Endometrial microvascular endothelial cells (primary cell): ENCODE measurements around the gene ELMO2. TPM values are rescaled to one million over a fixed set of nuclear protein-coding genes. Genes with fewer than 3 reads are reported as not detected.

Experiments
- in situ Hi-C: cut with HindIII; loops from 2 replicates; pipeline ENCODE4 v1.10.0; 2017; ENCODE audit warnings: low sequenced_read_pairs, low pct_unique_long_range_greater_than_20kb; ENCODE audit errors: inconsistent ontology term
- total RNA-seq: library from RNA; depleted of rRNA; stranded (reverse); fragments of >200 nt; gene quantifications from one replicate; pipeline ENCODE4 v1.2.3, GENCODE V29; 2015; ENCODE audit errors: inconsistent ontology term

ELMO2 gene
- total RNA-seq, 1 donor from 2014 or later = 41.7 TPM

DNA sequence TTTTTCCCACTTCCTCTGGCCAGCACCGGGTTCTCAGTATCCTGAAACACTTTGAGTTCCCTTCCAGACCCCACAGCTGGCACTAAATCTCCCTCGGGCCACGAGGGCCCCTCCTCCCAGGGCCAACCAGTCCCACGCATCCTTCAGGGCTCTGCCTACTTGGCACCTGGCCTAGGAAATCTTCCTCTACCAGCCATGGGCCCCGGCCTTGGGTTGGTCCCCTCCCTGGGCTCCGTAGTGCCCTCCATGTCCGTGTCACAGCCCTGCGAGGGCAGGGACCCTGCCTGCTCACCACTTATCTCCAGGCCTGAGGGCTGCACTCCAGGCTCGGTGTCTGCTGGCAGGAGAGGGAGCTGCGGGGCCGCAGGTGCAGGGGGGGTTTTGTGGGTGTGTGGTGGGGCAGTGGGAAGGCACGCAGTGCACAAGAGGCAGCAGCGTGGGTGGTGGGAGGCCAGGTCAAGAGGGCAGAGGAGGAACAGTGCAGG is 49.3 kb downstream of the ELMO2 start:
- in situ Hi-C loops = no loop called here

DNA sequence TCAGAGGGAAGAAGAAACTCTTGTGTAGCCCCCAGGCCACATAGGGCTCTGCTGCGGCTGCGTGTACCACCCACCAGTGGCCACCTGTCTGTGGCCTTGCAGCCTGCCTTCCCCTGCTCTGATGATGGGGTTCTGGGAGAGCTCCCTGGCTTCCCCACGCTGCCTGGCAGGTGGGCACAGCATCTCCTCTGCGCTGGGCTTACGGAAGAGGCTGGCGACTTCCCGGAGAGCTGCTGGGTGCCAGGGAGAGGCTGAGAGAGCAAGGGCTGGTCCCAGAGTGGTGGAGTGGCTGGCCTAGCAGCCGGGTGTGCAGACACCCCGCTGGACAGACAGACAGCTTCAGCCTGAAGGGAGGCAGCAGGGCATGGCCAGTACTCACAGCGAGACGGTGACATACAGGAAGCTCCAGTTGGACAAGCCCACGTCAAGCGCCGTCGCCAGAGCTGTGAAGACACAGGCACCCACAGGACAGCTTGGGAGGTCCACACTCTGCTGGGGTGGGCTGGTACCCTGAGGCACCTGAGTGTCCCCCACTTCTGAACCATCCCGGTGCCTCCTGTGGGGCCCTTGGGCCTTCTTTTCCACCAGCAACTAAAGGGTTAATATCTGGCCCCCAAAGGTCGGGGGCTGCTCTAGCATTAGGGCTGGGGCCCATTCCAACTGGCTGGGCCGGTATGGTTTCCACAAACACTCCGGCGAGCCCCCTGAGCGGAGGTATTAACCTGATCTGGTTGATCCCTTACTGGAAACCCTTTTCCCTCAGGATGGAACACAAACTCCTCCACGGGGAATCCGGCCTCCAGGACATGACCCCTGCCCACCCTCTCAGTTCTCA is 50.0 kb downstream of the ELMO2 start:
- in situ Hi-C loops = no loop called here

DNA sequence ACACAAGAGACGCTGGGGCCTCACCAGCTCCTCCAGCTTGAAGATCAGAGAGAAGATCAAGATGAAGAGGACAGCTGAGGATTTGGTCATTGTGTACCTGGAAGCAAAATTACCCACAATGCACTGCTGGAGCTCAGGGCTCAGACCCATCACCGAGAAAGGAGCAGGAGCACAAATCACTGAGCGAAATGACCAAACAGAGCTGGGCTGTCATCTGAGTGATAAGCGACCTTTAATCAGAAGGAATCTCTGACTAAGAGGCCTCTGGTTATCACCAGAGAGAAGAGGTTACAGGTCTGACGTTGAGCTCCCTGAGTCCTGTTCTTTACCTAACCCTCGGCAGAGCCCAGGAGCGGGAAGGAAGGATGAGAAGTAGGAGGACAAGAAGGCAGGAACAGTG is 50.6 kb downstream of the ELMO2 start:
- in situ Hi-C loops = no loop called here

DNA sequence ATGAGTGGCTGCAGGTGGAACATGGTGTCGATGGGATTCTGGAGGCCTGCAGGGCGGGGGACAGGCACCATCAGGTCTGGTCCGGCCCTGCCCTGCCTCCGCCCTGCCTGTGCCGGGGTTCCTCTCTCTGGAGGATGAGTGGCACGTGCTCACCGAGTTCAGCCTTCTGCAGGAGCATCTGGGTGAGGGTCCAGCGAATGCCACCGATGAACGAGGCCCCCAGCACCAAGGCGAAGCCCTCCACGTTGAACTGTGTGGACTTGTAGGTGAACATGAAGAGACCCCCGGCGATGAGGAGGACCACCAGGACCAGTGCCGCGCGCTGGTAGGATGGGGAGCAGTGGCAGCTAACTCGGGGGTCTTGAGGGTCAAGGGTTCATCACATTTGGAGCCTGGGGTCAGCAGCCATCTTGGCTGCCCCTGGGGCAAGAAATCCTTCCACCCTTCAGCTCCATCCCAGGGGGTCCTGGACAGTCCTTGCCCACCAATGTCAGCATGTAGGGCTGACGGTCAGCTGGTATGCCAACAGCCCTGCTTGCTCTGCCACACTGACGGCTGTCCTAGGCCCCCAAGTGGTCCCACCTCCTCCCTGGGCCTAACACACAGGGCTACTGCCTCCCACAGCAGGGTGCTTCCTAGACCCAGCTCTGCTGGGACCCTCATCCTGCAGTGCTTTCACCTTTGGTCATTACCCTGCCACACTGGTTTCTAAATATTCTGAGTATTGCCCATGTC is 51.3 kb downstream of the ELMO2 start:
- in situ Hi-C loops = no loop called here

DNA sequence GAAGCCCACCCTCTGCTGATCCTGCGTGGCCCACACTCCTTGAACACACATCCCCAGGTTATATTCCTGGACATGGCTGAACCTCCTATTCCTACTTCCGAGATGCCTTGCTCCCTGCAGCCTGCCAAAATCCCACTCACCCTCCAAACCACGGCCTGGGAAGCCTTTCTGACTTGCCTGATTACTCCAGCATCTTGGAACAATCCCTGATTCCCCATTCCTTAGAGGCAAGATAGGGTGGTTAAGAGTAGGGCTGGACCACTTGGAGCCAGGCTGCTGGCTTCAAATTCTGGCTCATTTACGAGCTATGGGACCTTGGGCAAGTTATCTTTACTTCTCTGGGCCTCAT is 52.2 kb downstream of the ELMO2 start:
- in situ Hi-C loops = no loop called here

DNA sequence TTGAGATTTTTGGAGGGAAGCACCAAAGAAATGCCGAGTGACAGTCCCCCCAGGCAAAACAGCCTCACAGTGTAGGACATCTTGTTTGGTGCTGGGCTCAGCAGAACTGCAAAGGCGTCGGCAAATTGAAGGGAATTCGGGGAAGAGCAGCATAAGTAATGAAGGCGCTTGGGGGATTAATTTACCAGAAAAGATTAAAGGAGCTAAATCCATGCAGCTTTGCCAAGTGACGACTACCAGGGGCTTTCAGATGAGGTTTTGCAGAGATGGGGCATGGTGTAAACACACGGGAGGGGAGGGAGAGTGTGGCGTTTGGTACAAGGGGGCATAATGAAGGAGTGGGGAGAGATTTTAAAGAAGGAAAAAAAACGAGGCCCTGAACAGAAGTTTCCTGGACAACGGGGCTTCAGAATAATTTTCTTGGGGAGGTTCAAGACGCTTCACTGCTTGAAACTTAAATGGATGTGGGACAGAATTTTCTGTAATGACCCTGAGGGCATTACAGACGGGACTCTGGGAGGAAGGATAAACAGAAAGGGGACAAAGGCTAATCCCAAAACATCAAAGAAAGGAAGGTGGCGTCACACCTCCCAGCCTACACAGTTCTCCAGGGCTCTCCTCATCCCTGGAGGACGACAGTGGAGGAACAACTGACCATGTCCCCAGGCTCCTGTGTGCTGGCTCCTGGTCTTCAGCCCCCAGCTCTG is 52.8 kb downstream of the ELMO2 start:
- in situ Hi-C loops = no loop called here

DNA sequence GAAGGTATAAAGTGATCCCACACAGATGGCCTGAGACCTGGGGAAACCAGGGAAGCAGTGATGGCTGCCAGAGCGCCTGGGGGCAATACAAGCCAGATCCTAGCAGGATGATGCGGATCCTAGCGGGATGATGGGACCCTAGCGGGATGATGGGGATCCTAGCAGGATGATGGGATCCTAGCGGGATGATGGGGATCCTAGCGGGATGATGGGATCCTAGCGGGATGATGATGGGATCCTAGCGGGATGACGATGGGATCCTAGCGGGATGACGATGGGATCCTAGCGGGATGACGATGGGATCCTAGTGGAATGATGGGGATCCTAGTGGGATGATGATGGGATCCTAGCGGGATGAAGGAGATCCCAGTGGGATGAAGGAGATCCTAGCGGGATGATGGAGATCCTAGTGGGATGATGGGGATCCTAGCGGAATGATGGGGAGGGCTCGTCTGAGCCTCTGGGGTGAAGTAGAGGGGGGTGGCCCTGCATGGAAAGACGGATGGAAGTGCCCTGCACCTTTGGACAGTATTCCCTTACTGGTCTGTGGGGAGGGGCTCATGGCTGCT is 54.0 kb downstream of the ELMO2 start:
- in situ Hi-C loops = no loop called here

DNA sequence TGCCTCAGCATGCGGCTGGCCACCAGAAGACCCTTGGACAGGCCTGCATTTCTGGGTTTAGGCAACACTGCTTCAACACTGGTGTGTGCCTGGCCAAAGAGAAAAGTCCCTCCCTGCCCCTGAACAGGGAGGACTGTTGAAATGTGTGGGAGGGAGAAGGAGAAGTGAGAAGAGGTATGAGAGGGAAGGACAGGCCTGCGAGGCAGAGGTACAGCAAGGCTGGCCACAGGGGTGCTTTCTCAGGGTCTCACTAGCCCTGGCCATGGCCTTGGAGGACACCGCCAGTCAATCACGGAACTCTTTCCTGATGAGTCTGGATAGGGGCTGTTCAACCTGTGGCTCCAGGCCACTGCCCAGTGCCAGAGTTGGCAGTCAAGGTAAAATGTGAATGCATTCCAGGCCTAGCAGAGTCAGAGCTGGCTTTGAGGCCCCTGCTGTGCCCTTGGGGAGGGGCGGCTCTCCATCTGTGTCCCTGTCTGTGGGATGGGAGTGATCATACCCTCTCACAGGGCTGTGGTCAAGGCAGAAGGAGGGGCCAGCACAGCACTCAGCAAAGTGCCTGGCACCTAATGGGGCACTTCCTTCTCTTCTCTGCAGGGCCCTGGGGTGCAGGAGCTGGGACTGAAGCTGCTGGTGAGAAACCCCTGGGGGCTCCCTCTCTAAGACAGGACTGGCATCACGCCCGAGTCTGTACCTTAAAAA is 54.9 kb downstream of the ELMO2 start:
- in situ Hi-C loops = no loop called here

DNA sequence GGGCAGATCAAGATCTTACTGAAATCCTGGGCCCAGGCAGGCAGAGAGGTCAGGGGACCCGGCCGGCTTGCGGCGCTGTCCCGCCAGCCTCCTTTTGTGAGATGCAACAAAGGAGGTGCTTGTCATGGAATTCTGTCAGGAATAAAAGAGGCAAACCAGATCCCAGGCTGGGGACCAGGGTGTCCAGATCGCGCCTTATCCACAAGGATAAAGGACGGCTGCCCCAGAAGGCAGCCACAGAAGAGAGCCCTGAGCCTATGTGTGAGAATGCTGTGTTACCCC is 55.5 kb downstream of the ELMO2 start:
- in situ Hi-C loops = no loop called here

DNA sequence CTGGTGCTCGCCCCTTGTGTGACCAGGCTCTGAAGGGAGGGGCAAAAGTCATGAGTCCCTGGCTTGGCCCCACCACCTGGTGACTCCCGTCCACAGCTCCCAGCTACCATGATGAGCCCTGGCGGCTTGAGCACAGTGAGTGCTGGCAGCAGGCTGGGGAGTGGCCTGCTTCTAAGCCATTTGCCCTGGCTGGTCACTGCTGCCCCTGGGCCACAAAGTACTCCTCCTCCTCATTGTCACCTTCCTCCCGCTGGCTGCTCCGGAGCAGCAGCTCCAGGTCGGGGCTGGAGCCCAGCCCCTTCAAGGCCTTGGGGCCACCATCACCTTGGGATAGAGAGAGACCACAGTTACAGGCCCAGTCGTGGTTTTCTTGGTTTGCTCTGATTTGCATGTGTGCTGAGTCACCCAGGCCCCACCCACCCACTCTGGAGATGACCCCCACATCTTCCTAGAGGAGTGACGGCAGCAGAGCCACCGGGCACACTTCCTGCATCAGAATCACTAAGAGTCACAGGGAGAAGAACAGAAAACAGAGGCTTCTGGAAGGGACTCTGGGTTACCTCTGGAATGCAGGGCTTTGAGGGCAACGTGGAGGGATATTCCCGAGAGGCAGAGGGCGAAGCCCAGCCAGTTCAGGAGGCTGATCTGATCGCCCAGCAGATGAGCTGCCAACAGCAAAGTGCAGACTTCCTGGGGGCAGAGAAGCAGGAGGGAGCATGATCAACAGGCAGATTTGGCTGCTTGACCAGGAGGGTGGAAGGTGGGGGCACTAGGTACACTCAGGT is 56.0 kb downstream of the ELMO2 start:
- in situ Hi-C loops = no loop called here

DNA sequence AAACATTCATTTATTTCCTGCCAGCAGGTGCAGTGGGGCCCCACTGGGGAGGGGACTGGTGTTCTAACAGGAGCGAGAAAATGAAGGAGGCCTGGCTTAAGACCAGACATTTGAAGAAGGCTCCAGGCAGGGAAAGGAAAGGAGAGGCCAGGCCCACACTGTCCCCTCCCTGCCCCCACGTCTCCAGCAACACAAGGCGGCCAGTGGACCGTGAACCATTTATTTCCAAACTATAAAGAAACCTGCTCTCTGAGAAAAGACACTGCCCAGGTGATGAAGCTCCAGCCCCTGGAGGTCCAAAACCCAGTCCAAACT is 56.7 kb downstream of the ELMO2 start:
- in situ Hi-C loops = no loop called here

DNA sequence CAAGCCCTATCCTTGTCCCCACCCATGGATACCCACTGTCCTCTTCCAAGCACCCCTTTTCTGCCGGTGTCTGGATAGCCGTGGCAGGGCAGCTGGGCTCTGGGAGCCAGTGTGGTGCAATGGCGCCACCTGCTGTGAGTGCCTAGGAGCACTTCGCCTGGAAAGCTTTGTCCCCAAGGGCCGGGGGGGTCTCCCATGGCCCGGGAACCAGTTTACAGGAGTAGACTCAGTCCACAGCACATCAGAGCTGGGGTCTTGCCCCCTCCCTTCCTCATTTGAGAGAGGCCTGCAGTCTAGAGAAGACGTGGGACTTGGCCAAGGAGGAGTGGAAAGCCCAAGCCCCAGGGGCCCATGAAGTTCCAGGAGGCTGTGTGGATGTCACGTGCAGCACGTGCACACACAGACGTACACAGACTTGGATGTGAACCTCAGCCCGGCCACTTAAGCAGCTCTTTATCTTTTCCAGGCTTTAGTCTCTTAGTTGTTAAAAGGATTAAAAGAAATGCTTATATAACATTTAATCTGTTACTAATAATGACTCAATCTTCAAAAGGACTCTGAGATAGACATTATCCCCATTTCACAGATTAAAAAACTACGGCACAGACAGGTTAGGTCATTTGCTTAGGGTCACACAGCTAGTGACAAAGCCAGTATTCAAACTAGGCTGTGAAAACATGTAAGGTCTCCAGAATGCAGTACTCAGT is 57.2 kb downstream of the ELMO2 start:
- in situ Hi-C loops = no loop called here

DNA sequence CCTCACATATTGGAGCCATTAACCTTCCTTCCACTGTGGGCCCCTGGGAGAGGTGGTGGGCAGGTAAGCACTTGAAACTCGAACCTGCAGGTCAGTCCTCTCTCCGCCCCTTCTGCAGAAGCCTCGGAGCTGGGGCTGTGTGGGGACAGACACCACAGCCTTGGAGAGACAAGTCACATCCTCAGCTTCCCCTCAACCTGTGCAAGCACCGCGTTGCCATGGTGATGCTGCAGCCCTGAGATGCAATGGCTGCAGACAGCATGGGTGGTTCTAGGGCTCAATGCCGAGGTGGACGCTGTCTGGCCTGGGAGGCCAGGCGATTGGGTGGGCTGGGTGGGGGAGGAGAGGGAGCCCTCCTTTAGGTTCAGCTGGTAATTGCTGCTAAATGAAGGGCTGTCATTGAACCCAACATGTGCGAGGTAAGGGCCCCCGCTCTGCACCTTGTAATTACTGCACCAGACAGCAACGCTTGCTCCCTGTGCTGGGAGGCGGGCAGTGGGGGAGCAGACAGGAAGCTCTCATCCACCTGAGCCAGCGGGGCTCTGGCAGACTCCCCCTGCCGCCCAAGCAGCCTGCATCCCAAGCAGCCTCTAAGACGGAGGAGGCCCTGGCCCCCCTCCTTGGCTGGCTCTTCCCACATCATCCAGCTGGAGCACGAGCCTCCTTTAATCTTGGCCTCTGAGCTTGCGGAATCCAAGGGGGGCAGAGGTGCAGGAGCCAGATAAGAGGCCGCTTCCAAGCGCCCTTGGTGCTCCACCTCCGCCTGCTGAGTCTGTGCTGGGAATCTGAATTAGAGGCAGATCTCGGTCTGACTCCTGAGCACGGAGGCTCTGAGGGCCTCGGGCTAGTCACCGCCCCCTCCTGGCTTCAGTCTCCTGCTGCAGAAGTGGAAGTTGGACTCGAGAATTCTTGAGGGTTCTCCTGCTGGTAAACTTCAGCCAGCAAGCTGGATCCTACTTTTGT is 58.3 kb downstream of the ELMO2 start:
- in situ Hi-C loops = no loop called here

DNA sequence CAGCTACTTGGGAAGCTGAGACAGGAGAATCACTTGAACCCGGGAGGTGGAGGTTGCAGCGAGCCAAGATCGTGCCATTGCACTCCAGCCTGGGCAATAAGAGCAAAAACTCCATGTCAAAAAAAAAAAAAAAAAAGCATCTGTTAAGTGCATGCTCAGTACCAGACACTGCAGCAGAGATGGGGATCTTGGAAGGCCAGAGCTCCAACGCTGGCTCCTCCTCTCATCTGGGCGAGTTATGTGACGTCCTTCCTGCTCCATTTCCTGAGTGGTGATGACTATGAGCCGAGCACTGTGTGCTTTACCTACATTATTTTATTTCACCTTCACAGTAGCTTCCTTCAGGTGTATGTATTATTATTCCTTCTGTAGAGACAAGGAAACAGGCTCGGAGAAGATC is 59.6 kb downstream of the ELMO2 start:
- in situ Hi-C loops = no loop called here

DNA sequence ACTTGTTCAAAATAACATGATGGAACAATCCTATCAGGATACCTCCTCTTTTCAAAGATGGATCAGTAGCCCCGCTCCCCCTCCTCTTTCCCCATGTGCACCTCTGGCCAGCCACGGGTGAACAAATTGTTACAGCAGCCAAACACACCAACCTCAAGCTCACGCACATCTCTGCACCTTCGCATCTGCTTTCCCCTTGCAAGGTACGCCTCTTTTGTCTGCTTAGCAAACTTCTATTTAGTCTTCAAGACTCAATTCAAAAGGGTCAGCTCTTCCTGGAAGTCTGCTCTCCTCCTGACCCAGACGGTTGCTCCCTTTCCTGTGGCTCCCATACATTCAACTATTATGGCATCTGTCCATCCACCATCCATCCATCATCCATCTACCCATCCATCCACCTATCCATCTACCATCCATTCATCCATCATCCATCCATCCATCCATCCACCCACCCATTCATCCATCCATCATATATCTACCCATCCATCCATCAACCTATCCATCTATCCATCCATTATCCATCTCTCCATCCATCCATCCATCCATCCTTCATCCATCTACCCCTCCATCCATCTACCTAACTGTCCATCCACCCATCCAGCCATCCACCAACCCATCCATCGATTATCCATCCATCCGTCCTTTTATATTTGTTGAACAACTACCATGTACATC is 61.8 kb downstream of the ELMO2 start:
- in situ Hi-C loops = no loop called here

DNA sequence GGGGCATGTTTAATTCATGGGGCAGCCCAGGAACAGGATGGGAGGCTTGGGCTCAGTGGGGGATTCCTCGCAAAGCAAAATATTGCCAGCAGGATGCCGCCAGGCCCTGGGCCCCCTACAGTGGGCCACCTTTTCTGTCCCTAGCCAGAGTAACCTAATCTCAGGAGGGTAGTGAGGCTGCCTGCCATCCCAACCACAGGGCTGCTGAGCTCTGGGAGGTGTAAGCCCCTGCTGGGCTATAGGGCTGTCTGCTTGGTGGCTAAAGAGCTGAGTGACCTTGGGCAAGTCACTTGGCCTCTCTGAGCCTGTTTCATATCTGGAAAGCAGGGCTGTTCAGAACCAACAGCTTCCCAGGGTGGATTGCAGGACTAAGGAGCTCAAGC is 62.4 kb downstream of the ELMO2 start:
- in situ Hi-C loops = no loop called here
